Heart left ventricle (tissue), 16 donors: Measurements from ENCODE around the gene VWA1. TPM values are rescaled to one million over a fixed set of nuclear protein-coding genes. Genes with fewer than 3 reads are reported as not detected.
A peak's percentile ranks its signal among the peaks of the same experiment; 100 is the strongest.
"Not testable (repeated sequence)": the region's sequence is repeated elsewhere in the genome, so short reads cannot be mapped to it uniquely, and the experiment has no call there.

Experiments used
- ATAC-seq, 4 donors: fragments of 200-7000 bp; cut with Tn5 transposase; one replicate each; pipeline ENCODE4 v1.9.1; 2020 to 2022; ENCODE audit warnings: moderate library complexity in 4 of 4, mild to moderate bottlenecking in 3 of 4, moderate number of reproducible peaks in 1 of 4
- DNase-seq, 5 donors: peaks; one replicate each; pipeline ENCODE4 v3.0.0-alpha.2; 2020
- H3K27ac ChIP-seq, 12 donors: fragments of 200-600 bp; sonication (generic) in 4 of 12; one replicate each; pipeline versions ENCODE4 v1.5.0 to v1.8.0; 2016 to 2022; ENCODE audit warnings: mild to moderate bottlenecking in 2 of 12
- H3K27me3 ChIP-seq, 9 donors: fragments of 200-600 bp; sonication (generic) in 2 of 9; one replicate each; pipeline versions ENCODE4 v1.5.1 to v1.8.0; 2016 to 2022; ENCODE audit warnings: mild to moderate bottlenecking in 3 of 9
- H3K36me3 ChIP-seq, 9 donors: fragments of 200-600 bp; sonication (generic) in 2 of 9; one replicate each; pipeline versions ENCODE4 v1.5.0 to v1.8.0; 2018 to 2022; ENCODE audit warnings: mild to moderate bottlenecking in 2 of 9
- H3K4me1 ChIP-seq, 12 donors: fragments of 200-600 bp; sonication (generic) in 4 of 12; one replicate each; pipeline versions ENCODE4 v1.5.0 to v1.8.0; 2016 to 2022; ENCODE audit warnings: mild to moderate bottlenecking in 3 of 12
- H3K4me3 ChIP-seq, 12 donors: fragments of 200-600 bp; sonication (generic) in 4 of 12; one replicate each; pipeline versions ENCODE4 v1.5.0 to v1.8.0; 2017 to 2022; ENCODE audit warnings: mild to moderate bottlenecking in 9 of 12, moderate library complexity in 4 of 12
- H3K9me3 ChIP-seq, 12 donors: fragments of 200-600 bp; sonication (generic) in 4 of 12; one replicate each; pipeline versions ENCODE4 v1.5.0 to v1.8.0; 2016 to 2022; ENCODE audit warnings: mild to moderate bottlenecking in 1 of 12
- CTCF ChIP-seq, 12 donors: fragments of 200-600 bp; sonication (generic) in 4 of 12; IDR thresholded peaks; one replicate each; pipeline versions ENCODE4 v1.5.0 to v1.8.0; 2018 to 2022; ENCODE audit warnings: antibody characterized with exemption in 12 of 12, mild to moderate bottlenecking in 5 of 12
- POLR2A ChIP-seq, 2 donors: fragments of 450-650 bp; IDR thresholded peaks; one replicate each; pipeline ENCODE4 v1.6.1; 2017; ENCODE audit warnings: antibody characterized with exemption in 2 of 2, mild to moderate bottlenecking in 2 of 2, moderate library complexity in 2 of 2
- WGBS, 4 donors: extraction: QIAGEN DNeasy Blood & Tissue Kit in 2 of 4; methylation state at CpG; one replicate each; pipeline versions ENCODE4 v1.1.5 to v1.1.7; 2013 to 2018; 5-methylcytosine and 5-hydroxymethylcytosine counted together
- intact Hi-C, 10 donors: fragments of 100-400 bp; cut with DNase I; formaldehyde crosslinking; loops; one replicate each; pipeline versions ENCODE4 v1.11.1 to v1.14.2; 2022
- polyA plus RNA-seq, 2 donors: library from polyadenylated mRNA; stranded (reverse); fragments of 200-250 nt; gene quantifications; one replicate each; pipeline ENCODE4 v1.2.3, GENCODE V29; 2013
- total RNA-seq, 9 donors: library from RNA; depleted of rRNA in 2 of 9; stranded (reverse); fragments of >200 nt in 2 of 9; fragmentation: NEBNext Ultra II Directional in 3 of 9; extraction: Animal tissue kit (Norgen Biotek cat#: 25700) in 3 of 9; gene quantifications; one replicate each; pipeline versions ENCODE4 v1.1.0 to v1.2.4, GENCODE V29; 2016 to 2023
- donor health status: ischemic (EF 13 %, LVEDD 7.1; RV severe dilation, severe dysfunction).
- donor health status: healthy with polysubstance abuse.
- donor health status: DM: no; HTN: yes; CAD: no.
- donor health status: DM: no; HTN: no; CAD: no.
- donor health status: ischemic (EF 25% LVEDD 6.9; RV normal size, moderate dysfunction).
- donor health status: ischemic (EF 25% LVEDD 5.7; RV mildly dilated, moderate dysfunction).
- donor health status: healthy.
- donor health status: DM: yes; HTN: yes; CAD: no.
- donor health status: ischemic (EF 35%, LVEDD 5.7; RV mildly dilated, moderate dysfunction).
- donor health status: nonischemic (EF 11% LVEDD 7.7; RV severe dilation, severe dysfunction).
- donor health status: DM: yes; HTN: yes; CAD: no.
- donor health status: PGD.
- donor health status: ischemic (EF 29% LVEDD 5.4; RV normal size, mild dysfunction).
- donor health status: nonischemic (EF 23%, LVEDD 6.1; RV moderate dilation, normal function).

Gene VWA1
- total and polyA plus RNA-seq, 11 donors: 7.0 to 49.5 (median 14.8) TPM

- peak in 1 of 5 donors; percentile 42 for DNase-seq
- intact Hi-C loops: loop anchor here in 6 of 10 donors (2.0 to 10.0 kb wide), 4 partner anchors 23 to 97 kb away; no protein-coding TSS in a partner anchor
- ATAC-seq: peak in 1 of 4 donors; percentile 8
Observed at GRCh38 chr1:1407636-1408318, 27.7 kb upstream of the VWA1 start.

GRCh38 chr1:1410238-1410637, 25.3 kb upstream of the VWA1 start:
- H3K9me3 ChIP-seq, DNase-seq, H3K4me3 ChIP-seq, intact Hi-C loops, H3K27ac ChIP-seq, H3K27me3 ChIP-seq, ATAC-seq: not testable (repeated sequence)
- H3K4me1 ChIP-seq: peaks cover 5 to 33% (median 28%) of the 10 kb centered on the region in 12 donors
- H3K36me3 ChIP-seq: peaks cover 0 to 11% (median 6%) of the 10 kb centered on the region in 9 donors
- WGBS, 4 donors: 64 to 73% (median 69%) methylated on average over 8 of the region's 8 CpGs

More at GRCh38 chr1:1407636-1408318, 27.7 kb upstream of the VWA1 start:
- TF ChIP-seq POLR2A (IDR thresholded peaks at IDR 0.05) (no peak), CTCF (IDR thresholded peaks at IDR 0.05) (no peak)
- H3K27ac ChIP-seq: peak overlapping the region; percentile 72 to 94 (median 88)
- peaks cover 5 to 38% (median 33%) of the 10 kb centered on the region in 12 donors for H3K4me1 ChIP-seq
- peak overlapping the region; percentile 61 to 100 (median 94) for H3K4me3 ChIP-seq
- no peaks in the 10 kb centered on the region for H3K9me3 ChIP-seq
- WGBS, 4 donors: 8 to 19% (median 12%) methylated on average over 18 to 41 of the region's 41 CpGs
- no peaks in the 10 kb centered on the region for H3K27me3 ChIP-seq
- peaks cover 0 to 35% (median 30%) of the 10 kb centered on the region in 9 donors for H3K36me3 ChIP-seq

DNA sequence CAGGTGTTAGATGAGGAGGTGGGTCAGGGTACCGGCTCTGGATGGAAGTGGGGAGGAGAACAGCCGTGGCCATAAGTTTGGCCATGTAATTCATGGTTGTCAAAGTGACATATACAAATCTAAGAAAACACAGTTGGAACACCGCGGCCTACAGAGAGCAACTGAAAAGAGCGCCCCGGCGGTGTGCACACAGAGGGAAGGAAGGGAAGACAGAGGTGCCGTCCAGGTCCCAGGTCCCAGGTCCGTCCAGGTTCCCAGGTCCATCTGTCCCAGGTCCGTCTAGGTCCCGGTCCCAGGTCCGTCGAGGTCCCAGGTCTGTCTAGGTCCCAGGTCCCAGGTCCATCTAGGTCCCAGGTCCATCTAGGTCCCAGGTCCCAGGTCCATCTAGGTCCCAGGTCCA, 23.9 kb upstream of the VWA1 start:
- TF ChIP-seq POLR2A (IDR thresholded peaks at IDR 0.05) (no peak), CTCF (IDR thresholded peaks at IDR 0.05) (no peak)
- H3K4me1 ChIP-seq: peaks cover 3 to 20% (median 14%) of the 10 kb centered on the region in 12 donors
- ATAC-seq: no peak
- 93 to 97% (median 95%) methylated on average over 13 of the region's 13 CpGs for WGBS, 4 donors
- H3K27me3 ChIP-seq: no peaks in the 10 kb centered on the region
- H3K27ac ChIP-seq: no peak overlapping the region
- no peak overlapping the region for H3K4me3 ChIP-seq
- DNase-seq: no peak
- no peaks in the 10 kb centered on the region for H3K36me3 ChIP-seq
- H3K9me3 ChIP-seq: no peaks in the 10 kb centered on the region
- intact Hi-C loops: no loop called here

DNA sequence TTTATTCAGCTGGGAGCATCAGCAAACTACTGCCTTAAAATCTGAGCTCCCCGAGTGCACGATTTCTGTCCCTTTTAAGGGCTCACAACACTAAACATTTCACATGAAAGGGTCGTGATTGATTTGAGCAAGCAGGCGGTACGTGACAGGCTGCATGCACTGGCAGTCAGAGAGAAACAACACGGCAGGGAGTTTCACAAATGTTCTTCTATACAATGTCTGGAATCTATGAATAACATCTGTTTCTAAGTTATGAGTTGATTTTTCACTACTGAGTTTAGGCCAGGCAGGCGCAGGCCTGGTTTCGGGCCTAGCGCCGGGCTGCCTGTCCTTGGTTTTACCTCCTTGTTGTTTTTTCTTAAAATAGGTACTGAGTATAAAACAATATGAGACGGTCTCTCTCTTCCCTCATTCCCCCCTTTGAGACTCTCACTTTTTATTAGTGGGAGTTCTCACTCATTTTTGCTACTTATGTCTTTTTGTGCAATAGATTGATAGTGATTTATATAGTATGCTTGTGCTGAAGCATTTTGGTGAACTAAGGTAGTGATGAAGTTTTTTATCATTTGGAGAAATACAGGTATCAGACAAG, 23.1 kb upstream of the VWA1 start:
- intact Hi-C loops, H3K9me3 ChIP-seq, H3K4me3 ChIP-seq, H3K36me3 ChIP-seq, ATAC-seq, H3K27ac ChIP-seq, H3K27me3 ChIP-seq, DNase-seq: not testable (repeated sequence)
- peaks cover 3 to 20% (median 14%) of the 10 kb centered on the region in 12 donors for H3K4me1 ChIP-seq
- WGBS, 4 donors: 95 to 96% (median 96%) methylated on average over 11 of the region's 11 CpGs

DNA sequence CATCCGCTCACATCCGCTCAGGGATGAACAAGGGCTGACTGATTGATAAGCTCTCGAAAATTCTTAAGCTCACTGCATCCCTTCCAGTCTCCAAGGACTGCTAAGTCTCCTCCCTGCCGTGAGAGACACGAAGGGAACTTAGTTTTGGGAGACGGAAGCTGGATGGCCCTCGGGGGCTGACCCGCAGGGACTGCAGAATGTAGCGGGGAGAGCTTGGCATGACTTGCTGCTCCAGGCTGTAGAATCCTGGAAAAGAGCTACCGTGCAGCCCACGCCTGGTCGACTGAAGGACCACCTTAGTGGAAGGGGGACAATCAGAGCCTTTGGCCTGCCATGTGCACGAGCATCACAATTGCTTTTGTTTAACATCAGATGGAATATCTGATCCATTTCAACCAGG, 19.7 kb upstream of the VWA1 start:
- WGBS, 4 donors: 67 to 76% (median 73%) methylated on average over 12 to 13 of the region's 13 CpGs
- intact Hi-C loops: no loop called here
- TF ChIP-seq POLR2A (IDR thresholded peaks at IDR 0.05) (no peak), CTCF (IDR thresholded peaks at IDR 0.05) (no peak)

DNA sequence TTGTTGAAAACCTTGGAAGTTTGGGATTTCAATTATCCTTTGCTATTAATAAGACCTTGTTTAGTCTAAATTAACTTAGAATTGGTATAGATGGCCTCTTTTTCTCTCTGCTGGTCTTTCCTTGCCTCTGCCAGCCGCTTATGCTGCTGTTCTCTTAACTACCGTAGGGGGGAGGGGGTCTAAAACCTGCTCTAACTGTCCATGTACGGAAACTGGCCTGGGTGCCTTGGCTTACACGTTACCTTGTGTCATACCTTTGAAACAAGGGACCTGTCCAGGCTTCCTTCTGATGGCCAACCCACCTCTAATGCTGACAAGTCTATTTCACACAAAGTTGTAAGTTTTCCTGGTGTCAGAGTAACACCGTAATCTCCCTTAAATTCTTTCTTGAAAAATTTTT, 18.1 kb upstream of the VWA1 start:
- H3K27ac ChIP-seq, H3K36me3 ChIP-seq, H3K27me3 ChIP-seq, ATAC-seq, H3K9me3 ChIP-seq, H3K4me3 ChIP-seq, intact Hi-C loops: not testable (repeated sequence)
- H3K4me1 ChIP-seq: peaks cover 0 to 25% (median 2%) of the 10 kb centered on the region in 12 donors
- WGBS, 4 donors: 80 to 88% (median 85%) methylated on average over 5 of the region's 5 CpGs
- peak in 1 of 5 donors; percentile 15 for DNase-seq

More for the DNA sequence above, 19.7 kb upstream of the VWA1 start:
- H3K27me3 ChIP-seq: peaks cover 0 to 2% (median 0%) of the 10 kb centered on the region in 9 donors
- DNase-seq (peak in 2 of 5 donors; percentile 4 to 19), ATAC-seq (no peak)
- H3K4me3 ChIP-seq: no peak overlapping the region
- no peaks in the 10 kb centered on the region for H3K9me3 ChIP-seq
- no peak overlapping the region for H3K27ac ChIP-seq
- peaks cover 0 to 15% (median 2%) of the 10 kb centered on the region in 12 donors for H3K4me1 ChIP-seq
- H3K36me3 ChIP-seq: no peaks in the 10 kb centered on the region

GRCh38 chr1:1417825-1418463, 17.5 kb upstream of the VWA1 start:
- peaks cover 0 to 25% (median 2%) of the 10 kb centered on the region in 12 donors for H3K4me1 ChIP-seq
- H3K9me3 ChIP-seq, ATAC-seq, H3K27ac ChIP-seq, H3K36me3 ChIP-seq, intact Hi-C loops, H3K4me3 ChIP-seq, H3K27me3 ChIP-seq: not testable (repeated sequence)
- DNase-seq: peak in 1 of 5 donors; percentile 33
- 90 to 94% (median 92%) methylated on average over 12 to 25 of the region's 25 CpGs for WGBS, 4 donors
